Activated gamma-delta T cell treated with anti-CD3 and anti-CD28 coated beads, Interleukin-2, amount 50 U/mL, for 16 hours (primary cell): ENCODE data around the gene DESI2.

Experiments used
- DNase-seq: peaks from one replicate; pipeline ENCODE4 v3.0.0-alpha.2; 2020; ENCODE audit warnings: low read depth

DESI2 gene

GRCh38 chr1:244652623-244653438 is at the start of gene DESI2:
Gene DESI2, plus strand, starts transcription at chr1:244653126. Its CDS starts 188 bp downstream, at chr1:244653314.
- DNase-seq = peak; percentile 96

DNA sequence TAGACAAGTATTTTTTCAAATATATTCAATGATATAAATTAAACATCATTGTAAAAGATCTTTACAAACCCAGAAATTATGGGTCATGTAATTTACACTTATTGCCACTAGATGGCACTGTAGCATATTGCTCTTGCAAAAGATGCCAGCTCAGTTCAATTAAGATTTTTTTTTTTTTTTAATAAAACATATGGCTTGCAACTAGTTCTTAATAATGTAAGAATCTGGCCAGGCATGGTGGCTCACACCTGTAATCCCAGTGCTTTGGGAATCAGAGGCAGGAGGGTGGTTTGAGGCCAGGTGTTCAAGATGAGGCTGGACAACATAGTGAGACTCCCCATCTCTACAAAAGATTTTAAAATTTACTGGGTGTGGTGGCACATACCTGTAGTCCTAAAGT is 49.4 kb upstream of the DESI2 start:
- no peak for DNase-seq

- no peak for DNase-seq
These were observed 47.0 kb upstream of the DESI2 start for GRCh38 chr1:244605835-244606370.

GRCh38 chr1:244614113-244614836 is 38.7 kb upstream of the DESI2 start:
- no peak for DNase-seq

DNA sequence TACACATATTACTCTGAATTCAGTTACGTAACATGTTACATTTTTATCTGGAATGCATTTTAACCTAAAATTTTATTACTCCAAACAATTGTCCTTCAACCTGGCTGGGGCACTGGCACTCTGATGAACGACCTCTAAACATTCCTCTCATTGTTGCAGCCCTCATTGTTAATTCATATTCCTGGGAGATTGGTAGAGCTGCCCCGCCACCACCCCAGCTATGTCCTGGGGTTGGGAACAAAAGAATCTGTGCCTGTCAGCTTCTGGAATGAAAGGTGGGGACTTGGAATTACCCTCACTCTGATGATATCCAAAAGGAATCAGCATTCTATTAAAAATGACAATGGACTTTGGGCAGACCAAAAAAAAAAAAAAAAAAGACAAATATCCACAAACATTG is 38.0 kb upstream of the DESI2 start:
- no peak for DNase-seq

GRCh38 chr1:244615301-244615700 is 37.6 kb upstream of the DESI2 start:
- no peak for DNase-seq

GRCh38 chr1:244626709-244627108 is 26.2 kb upstream of the DESI2 start:
- DNase-seq = no peak

GRCh38 chr1:244628789-244629188 is 24.1 kb upstream of the DESI2 start:
- DNase-seq = no peak

DNA sequence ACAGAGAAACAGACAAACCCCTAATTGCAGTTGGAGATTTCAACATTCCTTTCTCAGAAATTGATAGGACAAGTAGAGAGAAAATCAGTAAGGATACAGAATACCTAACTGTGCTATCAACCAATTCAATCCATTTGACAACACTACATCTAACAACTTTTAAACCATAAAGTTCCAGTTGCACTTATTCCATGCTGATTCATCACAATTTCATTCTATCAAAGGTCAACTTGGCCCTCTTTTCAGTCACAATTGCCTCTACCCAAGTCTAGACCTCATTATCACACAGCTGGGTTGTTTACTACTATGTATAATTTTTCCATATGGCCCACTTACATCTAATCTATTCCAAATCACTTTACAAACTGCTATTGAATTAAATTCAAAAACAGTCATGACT is 19.8 kb upstream of the DESI2 start:
- DNase-seq = no peak

GRCh38 chr1:244634546-244634945 is 18.4 kb upstream of the DESI2 start:
- DNase-seq = no peak

DNA sequence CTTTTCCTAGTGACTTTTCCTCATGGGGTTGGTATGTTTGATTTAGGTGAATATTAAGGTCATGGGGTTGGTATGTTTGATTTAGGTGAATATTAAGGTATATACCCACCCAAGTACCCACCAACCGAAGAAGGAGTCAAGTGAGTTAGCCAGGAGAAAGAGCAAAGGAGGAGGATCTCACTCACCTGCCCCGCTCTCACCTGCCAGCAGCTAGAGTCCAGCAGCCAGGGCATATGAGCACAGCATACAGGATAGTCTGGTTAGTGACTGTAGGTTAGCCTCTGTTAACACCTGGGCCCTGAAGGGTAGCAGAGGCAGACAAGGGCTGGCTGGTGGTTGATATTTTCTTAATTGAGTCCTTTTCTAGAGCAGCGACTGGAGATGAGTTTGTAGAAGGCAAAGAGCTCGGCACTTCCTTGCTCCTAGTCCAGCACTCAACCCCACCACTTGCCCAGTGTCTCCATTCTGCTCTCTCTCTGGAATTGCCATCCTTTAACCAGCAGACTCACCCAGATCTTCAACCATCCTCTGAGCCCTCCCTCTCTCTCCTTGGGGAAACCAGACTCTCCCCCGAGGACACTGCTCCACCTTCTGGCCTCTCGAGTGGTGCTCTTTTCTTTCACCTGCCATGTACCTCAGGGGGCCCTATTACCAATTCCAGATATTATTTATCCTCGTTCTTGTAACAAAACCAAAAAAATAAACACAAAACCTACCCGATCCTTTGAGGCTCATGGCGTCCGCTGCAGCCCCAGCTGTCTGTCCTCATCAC is 16.3 kb upstream of the DESI2 start:
- no peak for DNase-seq

DNA sequence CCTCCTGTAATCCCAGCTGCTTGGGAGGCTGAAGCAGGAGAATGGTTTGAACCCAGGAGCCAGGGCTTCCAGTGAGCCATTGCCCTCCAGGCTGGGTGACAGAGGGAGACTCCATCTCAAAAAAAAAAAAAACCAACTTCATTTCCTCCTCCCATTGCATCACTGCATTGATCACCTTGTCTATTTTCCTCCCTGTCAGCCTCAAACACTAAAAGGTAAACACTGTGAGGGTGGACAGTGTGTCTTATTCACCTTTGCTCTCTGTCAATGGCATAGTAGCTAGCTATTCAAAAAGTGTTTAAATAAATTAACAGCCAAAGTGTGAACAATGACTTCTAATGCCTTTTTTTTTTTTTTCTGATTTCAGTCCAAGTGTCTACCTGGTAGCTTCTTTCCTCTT is 13.4 kb upstream of the DESI2 start:
- DNase-seq = no peak

DNA sequence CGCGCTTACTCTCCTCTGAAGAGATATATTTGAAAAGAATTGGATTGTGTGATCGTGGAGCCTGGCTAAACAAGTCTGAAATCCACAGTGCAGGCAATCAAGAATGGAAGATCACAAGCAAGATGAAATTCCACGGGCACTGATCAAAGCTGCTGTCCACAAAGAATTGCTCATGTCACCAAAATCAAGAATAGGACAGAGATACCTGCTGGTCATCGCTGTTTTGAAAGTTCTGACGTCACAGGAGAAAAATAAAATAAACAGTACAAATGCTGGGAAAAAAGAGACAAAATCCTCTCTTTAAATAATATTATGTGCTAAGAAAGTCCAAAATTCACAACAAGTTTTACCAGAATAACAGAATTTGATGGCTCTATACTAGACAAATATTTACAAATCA is 12.0 kb upstream of the DESI2 start:
- no peak for DNase-seq

DNA sequence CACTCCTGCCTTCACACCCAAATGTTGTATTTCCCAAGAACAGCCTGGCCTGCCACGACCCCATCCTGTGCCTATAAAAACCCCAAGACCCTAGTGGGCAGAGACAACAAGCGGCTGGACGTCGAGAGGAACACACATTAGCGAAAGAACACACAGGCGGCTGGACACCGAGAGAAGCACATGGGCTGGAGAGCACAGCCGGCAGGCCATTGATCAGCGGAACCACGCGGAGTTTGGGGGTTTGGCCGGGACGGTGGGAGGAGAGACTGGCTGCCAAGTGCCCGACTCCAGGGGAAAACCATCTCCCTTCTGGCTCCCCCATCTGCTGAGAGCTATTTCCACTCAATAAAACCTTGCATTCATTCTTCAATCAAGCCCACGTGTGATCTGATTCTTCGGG is 10.4 kb upstream of the DESI2 start:
- no peak for DNase-seq

DNA sequence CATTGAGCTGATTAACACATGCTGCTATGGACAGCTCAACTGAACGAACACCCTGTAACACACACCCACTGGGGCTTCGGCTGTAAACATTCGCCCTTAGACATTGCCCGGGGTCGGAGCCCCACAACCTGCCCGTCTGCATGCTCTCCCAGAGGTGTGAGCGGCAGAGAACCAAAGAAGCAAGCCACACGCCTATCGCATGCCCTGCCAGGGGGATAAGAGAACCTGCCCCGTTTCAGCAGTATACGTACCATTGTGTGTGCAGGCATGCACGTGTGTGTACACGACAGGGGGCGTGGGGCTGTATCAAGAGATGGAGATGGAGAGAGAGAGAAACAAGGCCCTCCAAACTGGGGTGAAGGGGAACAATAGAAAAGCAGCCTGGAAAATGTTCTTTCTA is 9.9 kb upstream of the DESI2 start:
- DNase-seq = no peak

DNA sequence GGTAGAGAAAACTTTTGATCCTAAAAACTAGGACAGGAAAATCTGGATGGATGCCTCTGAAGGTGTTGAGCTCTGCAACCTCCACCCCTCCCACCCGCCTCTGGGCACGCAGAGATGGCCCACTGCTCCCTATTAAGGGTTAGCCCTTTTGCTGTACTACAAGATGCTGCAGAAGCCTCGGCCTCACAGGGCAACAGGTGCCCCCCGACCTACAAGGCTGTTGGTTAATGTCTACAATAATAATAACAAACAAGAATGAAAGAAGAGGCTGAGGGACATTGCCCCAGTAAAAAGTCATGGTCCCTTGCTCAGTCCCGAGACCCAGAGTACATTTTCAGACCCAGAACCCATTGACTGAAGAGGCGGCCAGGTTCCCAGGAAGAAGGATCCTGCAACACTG is 7.5 kb upstream of the DESI2 start:
- no peak for DNase-seq

- no peak for DNase-seq
These were observed 7.0 kb upstream of the DESI2 start for GRCh38 chr1:244645890-244646289.

GRCh38 chr1:244647819-244648218 is 5.1 kb upstream of the DESI2 start:
- no peak for DNase-seq

- no peak for DNase-seq
These were observed 837 bp upstream of the DESI2 start for GRCh38 chr1:244651956-244652622.

- no peak for DNase-seq
These were observed 647 bp downstream of the DESI2 start for GRCh38 chr1:244653439-244654107.
